HG03108 (cell line): ENCODE data around the gene C12orf56.
"Not testable (repeated sequence)": the region's sequence is repeated elsewhere in the genome, so short reads cannot be mapped to it uniquely, and the experiment has no call there.

Source experiments
- ATAC-seq: cut with Tn5 transposase; IDR thresholded peaks from one replicate; pipeline ENCODE4 v1.9.1; 2021; ENCODE audit warnings: moderate library complexity; ENCODE audit not compliant: unreplicated experiment

C12orf56 gene

DNA sequence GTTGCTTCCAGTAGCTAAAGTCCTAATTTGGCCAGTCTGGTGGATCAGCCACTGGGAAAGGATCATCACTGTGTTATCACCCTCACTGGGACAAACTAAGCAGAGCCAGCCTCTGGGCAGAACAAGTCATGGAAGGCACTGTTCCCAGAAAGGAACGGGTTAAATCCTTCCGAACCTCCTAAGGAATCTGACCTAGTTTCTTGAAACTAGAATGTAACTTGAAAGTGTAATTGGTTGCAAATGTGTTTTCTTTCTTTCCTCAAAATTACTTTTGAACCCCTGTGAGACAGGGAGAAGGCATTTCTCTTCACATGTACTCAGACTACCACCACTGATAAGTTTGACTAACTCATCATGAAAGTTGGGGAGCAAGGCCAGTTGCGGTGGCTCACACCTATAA lies 149.8 kb downstream of the C12orf56 start:
- no peak for ATAC-seq

DNA sequence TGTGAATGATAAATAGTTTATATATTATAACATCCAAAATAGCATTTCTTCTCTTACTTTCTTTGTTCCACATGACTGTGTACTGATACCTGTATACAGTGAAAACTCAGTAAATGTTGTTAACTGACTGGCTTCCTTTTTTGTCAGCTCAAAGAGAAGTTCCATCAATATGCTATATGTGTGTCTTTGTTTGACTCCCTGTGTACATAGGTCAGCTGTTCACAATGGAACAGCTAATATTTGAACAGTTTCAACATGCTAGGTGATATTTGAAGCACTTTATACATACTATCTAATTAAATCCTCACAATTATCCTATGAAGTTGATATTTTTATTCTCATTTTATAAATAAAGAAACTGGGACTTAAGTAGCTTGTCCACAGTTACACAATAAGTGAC lies 153.2 kb downstream of the C12orf56 start:
- no peak for ATAC-seq

DNA sequence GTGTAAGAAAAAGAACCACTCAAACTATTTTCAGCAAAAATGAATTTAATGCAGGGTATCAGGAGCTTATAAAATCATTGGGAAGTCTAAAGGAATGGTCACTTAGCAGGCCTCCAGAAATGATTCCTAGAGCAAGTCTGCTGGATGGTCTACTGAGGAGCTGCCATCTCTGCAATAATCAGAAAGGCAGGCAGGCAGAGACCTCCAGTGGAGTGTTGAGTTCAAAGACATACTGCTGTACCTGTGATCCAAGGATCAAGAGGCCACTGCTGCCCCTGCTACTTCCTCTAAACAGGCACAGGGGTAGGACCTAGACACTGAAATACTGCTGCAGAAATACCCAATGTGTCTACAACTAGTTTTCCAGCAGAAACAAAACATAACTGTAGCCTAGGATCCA lies 154.0 kb downstream of the C12orf56 start:
- no peak for ATAC-seq

DNA sequence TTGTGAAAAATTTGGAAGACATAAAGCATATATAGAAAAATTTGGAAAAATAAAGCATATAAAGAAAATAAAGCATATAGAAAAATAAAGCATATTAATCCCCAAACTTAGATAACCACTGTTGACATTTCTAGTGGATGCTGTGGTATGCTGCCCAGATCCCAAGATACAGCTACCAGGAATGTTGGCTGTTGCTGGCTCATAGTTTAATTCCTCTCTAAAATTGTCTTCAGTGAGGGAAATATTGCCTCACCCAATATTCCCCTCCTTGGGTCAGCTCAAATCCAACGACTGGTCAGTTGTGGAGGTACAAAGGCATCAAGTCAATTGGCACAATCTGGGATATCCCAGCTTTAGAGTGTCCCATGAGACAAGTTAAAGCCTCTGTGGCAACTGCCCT lies 158.4 kb downstream of the C12orf56 start:
- ATAC-seq: no peak

DNA sequence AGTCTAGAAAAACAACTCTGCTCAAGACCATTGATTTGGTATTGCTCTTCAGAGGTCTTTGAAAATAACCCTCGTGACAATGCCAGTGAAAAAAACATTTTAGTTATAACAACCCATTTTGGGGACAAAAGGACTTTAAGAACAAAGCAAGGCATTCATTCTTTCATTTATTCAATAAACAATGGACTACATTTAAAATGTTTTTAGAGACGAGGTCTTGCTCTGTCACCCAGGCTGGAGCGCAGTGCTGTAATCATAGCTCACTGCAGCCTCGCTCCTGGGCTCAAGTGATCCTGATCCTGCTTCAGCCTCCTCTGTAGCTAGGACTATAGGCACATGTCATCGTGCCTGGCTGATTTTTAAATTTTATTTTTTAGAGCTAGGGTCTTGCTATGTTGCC lies 160.8 kb downstream of the C12orf56 start:
- ATAC-seq: no peak

DNA sequence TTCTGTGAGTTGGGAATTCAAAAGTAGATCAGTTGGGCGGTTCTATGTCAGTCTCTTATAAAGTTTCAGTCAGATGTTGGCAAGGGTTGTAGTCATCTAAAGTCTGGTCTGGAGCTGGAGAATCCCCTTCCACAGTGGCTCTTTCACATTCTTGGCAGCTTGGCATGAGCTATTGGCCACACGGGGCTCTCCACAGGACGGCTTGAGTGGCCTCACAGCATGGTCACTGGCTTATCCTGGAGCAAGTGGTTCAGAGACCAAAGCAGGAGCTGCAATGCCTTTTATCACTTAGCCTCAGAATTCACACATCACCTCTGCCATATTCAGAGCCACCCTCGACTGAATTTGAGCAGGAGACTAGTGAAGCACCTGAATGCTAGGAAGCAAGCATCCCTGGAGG lies 161.3 kb downstream of the C12orf56 start:
- no peak for ATAC-seq

DNA sequence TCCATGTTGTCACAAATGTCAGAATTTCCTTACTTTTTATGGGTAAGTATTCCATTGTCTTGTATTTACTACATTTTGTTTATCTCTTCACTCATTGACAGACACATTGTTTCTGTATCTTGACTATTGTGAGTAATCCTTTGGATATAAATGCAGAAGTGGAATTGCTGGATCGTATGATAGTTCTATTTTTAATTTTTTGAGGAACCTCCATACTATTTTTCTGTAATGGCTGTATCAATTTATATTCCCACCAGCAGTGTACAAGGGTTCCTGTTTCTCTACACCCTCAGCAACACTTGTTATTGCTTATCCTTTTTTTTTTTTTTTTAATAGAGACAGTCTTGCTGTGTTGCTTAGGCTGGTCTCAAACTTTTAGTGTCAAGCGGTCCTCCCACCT lies 164.9 kb downstream of the C12orf56 start:
- no peak for ATAC-seq

DNA sequence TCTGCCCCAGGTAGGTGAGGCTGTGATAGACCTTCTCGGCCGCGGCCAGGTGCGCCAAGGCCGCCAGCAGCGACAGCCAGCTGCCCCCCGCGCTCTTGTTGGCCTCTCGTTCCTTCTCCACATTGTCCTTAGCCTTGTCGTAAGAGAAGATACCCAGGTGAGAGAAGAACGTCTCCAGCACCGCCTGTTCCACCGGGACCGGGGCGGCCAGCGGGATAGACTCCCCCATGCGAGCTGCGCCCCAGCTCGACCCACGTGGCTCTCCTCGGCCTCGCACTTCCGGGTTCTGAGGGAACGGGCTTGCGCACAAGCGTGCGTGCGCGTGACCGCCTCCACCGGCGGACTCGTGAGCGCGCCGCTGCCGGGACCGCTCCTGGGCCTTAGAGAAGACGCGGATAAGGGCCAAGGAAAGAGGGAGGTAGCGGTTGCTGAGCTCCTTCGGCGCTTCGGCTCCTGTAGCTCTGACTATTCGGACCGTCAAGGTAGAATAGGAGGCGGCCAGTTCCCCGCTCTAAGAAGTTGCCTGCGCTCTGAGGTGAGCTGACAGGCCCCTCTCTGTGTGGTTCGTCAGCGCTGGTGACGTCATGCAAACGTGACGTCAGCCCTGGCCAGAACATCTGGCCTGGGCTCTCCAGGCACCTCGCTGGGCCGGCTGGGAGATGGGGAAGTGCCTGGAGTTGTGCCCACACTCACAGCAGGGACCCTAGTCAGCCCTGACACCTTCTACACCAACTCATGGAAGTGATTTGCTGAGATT lies 168.4 kb downstream of the C12orf56 start, which contains the start of gene KICS2:
KICS2 (minus strand) TSS at position 288 of the 757 bp plus-strand sequence; CDS start at position 229, 59 bp downstream.
- ATAC-seq: peak; percentile 92

DNA sequence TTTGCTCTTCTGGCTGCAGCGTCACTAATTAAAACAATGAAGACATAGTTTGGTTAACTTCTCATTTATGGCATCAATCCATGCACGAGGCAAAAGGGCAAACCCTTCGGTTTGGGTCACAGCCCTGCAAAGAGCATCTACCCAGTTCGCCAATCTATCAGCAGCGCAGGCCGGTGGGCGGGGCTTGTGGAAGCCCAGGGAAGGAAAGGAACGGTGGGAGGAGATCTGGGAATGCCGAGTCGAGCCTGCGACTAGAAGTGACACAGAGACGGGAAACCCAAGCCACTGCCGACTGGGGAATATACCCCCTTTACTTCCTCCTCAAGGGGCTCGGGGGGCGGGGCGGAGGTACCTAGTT lies 168.9 kb downstream of the C12orf56 start:
- peak; percentile 21 for ATAC-seq

DNA sequence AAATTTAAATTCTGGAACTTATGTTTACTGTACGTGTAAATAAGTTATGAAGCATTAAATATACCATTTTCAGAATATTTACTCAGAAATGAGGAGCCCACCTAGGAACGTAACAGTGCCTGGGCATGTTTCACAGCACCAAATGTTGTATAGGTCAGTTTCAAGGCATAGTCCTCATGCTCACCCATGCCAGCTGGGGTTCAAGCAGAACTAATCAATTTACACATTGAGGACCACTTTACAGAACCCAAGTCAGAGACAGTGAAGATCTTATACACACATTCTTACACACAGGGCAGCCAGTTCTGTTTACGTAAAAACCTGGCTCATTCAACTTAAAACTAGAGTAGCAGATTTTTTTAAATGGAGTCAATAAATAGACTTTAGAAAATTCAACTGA lies 170.5 kb downstream of the C12orf56 start:
- ATAC-seq: no peak

DNA sequence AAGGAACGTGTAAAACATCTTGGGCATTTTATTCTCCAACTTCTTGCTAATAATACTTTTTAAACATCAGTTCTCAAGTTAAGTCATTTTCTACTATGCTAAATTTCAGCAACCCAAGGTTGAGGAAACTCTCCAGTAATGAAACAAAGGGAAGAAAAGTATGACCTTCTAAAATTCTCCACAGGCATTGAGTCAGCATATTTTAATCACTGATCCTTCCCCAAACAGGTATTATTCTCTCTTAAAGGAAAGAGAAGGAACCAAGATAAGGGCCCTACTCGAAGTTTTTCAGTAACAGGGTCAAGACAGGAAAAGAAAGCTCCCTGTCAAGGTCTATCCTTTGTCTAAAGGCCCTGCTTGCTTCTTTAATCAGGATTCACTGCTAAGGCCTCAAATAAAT lies 171.4 kb downstream of the C12orf56 start:
- ATAC-seq: no peak

DNA sequence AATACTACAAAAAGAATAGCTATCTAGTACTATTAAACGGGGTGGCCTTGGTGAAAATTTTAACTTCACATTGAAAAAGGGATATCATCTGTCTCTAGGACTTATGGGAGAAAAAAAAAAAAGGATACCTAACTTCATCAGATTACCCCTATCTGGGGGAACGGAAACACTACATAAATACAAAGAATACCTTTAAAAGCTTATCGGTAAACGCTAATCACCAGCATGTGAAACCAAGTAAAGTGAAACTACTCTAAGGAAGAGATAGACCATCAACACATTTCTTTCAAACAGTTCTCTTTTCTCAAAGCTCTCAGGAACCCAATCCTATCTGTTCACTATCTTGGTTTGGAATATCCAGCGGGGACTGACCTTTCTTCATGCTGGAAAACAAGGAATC lies 172.0 kb downstream of the C12orf56 start:
- ATAC-seq: no peak

DNA sequence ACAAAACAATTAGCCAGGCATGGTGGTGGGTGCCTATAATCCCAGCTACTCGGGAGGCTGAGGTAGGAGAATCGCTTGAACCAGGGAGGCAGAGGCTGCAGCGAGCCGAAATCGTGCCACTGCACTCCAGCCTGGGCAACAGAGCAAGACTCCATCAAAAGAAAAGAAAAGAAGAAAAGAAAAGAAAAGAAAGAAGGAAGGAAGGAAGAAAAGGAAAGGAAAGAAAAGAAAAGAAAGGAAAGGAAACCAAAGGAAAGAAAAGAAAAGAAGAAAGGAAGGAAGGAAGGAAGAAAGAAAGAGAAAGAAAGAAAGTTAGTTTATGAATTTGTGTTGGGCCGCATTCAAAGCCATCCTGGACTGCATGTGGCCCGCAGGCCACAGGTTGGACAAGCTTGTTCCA lies 172.9 kb downstream of the C12orf56 start:
- not testable (repeated sequence) for ATAC-seq

DNA sequence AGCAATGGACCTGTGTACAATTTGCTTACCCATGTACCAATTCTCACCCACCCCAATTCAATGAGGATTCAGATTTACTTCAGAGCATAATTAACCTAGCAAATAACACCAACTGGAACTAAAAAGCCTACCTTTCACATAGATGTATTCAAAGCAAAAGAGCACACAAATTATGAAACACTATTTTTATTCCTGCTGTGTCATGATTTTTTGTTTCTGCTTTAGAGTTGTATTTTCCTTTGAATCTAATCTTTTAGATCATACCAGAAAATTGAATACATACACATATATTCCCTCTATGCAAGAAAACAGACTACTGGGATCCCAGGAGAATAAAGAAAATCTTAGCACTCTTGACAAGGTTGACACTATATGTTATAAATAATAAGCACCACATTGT lies 174.3 kb downstream of the C12orf56 start:
- no peak for ATAC-seq
